Peyer's patch (tissue), 4 donors: ENCODE data around the gene GALK2.

Source experiments
- CTCF ChIP-seq, 6 experiments: fragments of 450-650 bp in 4 of 6; fragments of 200-600 bp in 2 of 6; sonication (generic) in 1 of 6; IDR thresholded peaks; one replicate each; pipeline ENCODE4 v1.5.1; 2017 to 2019; ENCODE audit warnings: antibody characterized with exemption in 6 of 6, mild to moderate bottlenecking in 3 of 6, moderate library complexity in 1 of 6
- POLR2A ChIP-seq, 2 donors: fragments of 450-650 bp; IDR thresholded peaks; one replicate each; pipeline ENCODE4 v1.5.1; 2017; ENCODE audit warnings: antibody characterized with exemption in 2 of 2, mild to moderate bottlenecking in 2 of 2, moderate library complexity in 2 of 2

- TF ChIP-seq POLR2A (IDR thresholded peaks at IDR 0.05) (no peak), CTCF (IDR thresholded peaks at IDR 0.05) (no peak)
Observed at GRCh38 chr15:49174902-49175301, 4.9 kb downstream of the GALK2 start.
